ENCODE data around the gene ZNF710. TPM values are rescaled to one million over a fixed set of nuclear protein-coding genes. Genes with fewer than 3 reads are reported as not detected.

ZNF710 gene
- total RNA-seq, 2 experiments from 2014 or later = 13.8 to 19.0 TPM

DNA sequence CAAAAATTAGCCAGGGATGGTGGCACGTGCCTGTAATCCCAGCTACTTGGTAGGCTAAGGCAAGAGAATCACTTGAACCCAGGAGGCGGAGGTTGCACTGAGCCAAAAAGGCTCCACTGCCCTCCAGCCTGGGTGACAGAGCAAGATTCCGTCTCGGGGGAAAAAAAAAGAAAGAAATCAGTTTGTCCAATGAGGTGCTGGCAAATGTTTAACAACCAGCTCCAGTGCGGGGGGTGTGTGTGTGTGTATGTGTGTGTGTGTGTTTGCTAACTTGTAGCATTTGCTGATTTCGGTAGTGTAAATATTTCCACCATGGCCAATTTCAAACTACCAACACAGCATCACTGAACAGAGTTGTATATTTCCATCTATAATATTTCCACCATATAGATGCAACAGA is 124.9 kb downstream of the ZNF710 start:
- no peak for DNase-seq (ENCODE audit: low spot score)
- Histone ChIP-seq H3K9me2 (ENCODE audit: insufficient read depth, low read length) (no peaks in the 10 kb centered on the region), H3K4me3 (ENCODE audit: low read depth, low read length, poor library complexity, severe bottlenecking) (no peak overlapping the region), H4K20me1 (ENCODE audit: insufficient read depth, low read length) (no peaks in the 10 kb centered on the region), H3K79me2 (ENCODE audit: insufficient read depth, low read depth, low read length) (no peaks in the 10 kb centered on the region), H2AFZ (ENCODE audit: low read length) (no peak overlapping the region), H3K4me1 (ENCODE audit: insufficient read depth, low read length, poor library complexity, severe bottlenecking) (no peaks in the 10 kb centered on the region), H3K9me3 (ENCODE audit: low read length) (no peaks in the 10 kb centered on the region), H3K36me3 (ENCODE audit: insufficient read depth, low read length) (no peaks in the 10 kb centered on the region), H3K4me2 (ENCODE audit: low read length) (no peak overlapping the region), H3K27ac (ENCODE audit: low read depth, low read length, poor library complexity, severe bottlenecking) (no peak overlapping the region)
- ChIA-PET POLR2A (interaction anchor here (0.6 kb wide), 1 partner anchor 156 kb away, joined by 4 read pairs; no protein-coding TSS in a partner anchor), CTCF (ENCODE audit: unreplicated experiment) (no interaction called here)
- BruUV-seq (replicated peaks) = no TSS peak
- no peak for TF ChIP-seq EZH2phosphoT487 (IDR thresholded peaks at IDR 0.05; ENCODE audit: borderline replicate concordance, low read depth, low read length)
- TF ChIP-seq, protein P1, sequence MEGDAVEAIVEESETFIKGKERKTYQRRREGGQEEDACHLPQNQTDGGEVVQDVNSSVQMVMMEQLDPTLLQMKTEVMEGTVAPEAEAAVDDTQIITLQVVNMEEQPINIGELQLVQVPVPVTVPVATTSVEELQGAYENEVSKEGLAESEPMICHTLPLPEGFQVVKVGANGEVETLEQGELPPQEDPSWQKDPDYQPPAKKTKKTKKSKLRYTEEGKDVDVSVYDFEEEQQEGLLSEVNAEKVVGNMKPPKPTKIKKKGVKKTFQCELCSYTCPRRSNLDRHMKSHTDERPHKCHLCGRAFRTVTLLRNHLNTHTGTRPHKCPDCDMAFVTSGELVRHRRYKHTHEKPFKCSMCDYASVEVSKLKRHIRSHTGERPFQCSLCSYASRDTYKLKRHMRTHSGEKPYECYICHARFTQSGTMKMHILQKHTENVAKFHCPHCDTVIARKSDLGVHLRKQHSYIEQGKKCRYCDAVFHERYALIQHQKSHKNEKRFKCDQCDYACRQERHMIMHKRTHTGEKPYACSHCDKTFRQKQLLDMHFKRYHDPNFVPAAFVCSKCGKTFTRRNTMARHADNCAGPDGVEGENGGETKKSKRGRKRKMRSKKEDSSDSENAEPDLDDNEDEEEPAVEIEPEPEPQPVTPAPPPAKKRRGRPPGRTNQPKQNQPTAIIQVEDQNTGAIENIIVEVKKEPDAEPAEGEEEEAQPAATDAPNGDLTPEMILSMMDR (conservative IDR thresholded peaks at IDR 0.05; ENCODE audit: low read length) = no peak
- intact Hi-C loops (cut with micrococcal nuclease; ENCODE audit: unreplicated experiment) = no loop called here

DNA sequence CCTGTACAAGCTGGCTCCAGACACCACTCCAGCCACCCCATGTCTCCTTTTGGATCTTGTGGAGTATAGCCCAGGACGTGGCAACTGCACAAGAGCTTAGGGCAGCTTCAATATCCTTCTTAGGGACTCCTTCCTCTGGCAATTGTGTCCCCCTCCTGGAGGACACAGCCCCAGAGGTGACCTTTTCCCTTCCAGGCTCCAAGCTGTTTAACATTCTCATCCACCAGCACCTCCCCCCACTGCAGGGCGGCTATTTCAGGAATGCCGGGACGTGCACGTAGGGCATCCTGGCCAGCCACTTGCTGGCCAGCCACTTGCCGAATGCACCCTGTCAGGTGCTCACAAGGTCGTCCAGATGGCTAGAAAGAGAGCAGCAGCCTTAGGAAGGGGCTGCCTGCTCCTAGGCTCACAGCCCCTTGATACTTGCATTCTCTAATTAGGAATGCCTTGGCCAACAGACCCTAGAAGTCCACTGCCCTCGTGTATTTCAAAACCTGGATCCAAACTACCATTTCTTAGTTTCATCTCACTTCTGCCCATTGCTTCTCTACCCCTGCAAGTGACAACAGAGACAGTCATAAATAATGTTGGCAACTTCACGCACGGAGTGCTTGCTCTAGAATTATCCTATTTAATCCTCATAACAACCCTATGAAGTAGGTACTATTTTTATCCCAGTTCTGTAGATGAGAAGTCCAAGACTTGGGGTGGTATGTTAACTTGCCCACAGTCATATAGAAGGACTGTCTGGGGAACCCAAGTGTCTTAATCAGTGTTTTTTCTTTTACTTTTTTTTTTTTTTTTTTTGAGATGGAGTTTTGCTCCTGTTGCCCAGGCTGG is 125.7 kb downstream of the ZNF710 start:
- CTCF ChIA-PET (ENCODE audit: unreplicated experiment) = no interaction called here
- POLR2A ChIA-PET = interaction anchor here (0.6 kb wide), 2 partner anchors 142 to 227 kb away, joined by 3 to 5 read pairs; no protein-coding TSS in a partner anchor
- TF ChIP-seq EZH2phosphoT487 (IDR thresholded peaks at IDR 0.05; ENCODE audit: borderline replicate concordance, low read depth, low read length) = no peak
- TF ChIP-seq, protein P1 (conservative IDR thresholded peaks at IDR 0.05; ENCODE audit: low read length) = no peak
- Histone ChIP-seq H3K36me3 (ENCODE audit: insufficient read depth, low read length) (no peaks in the 10 kb centered on the region), H2AFZ (ENCODE audit: low read length) (no peak overlapping the region), H3K4me2 (ENCODE audit: low read length) (no peak overlapping the region), H3K4me1 (ENCODE audit: insufficient read depth, low read length, poor library complexity, severe bottlenecking) (peaks cover 8% of the 10 kb centered on the region), H3K27ac (ENCODE audit: low read depth, low read length, poor library complexity, severe bottlenecking) (no peak overlapping the region), H4K20me1 (ENCODE audit: insufficient read depth, low read length) (no peaks in the 10 kb centered on the region), H3K79me2 (ENCODE audit: insufficient read depth, low read depth, low read length) (no peaks in the 10 kb centered on the region), H3K9me2 (ENCODE audit: insufficient read depth, low read length) (no peaks in the 10 kb centered on the region), H3K9me3 (ENCODE audit: low read length) (no peaks in the 10 kb centered on the region), H3K4me3 (ENCODE audit: low read depth, low read length, poor library complexity, severe bottlenecking) (no peak overlapping the region)
- DNase-seq (ENCODE audit: low spot score) = no peak
- BruUV-seq (replicated peaks) = no TSS peak
- intact Hi-C loops (cut with micrococcal nuclease; ENCODE audit: unreplicated experiment) = no loop called here

DNA sequence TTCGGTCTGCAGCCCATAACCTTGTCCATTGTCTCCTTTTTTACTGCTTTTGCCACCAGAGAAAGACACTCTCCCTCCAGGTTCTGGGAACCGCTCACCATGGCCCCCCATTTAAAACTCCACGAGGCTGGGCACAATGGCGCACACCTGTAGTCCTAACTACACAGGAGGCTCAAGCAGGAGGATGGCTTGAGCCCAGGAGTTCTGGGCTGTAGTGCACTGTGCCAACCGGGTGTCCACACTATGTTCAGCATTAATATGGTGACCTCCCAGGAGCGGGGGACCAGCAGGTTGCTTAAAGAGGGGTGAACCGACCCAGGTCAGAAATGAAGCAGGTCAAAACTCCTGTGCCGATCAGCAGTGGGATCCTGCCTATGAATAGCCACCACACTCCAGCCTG is 129.2 kb downstream of the ZNF710 start:
- Histone ChIP-seq H4K20me1 (ENCODE audit: insufficient read depth, low read length) (no peaks in the 10 kb centered on the region), H3K27ac (ENCODE audit: low read depth, low read length, poor library complexity, severe bottlenecking) (no peak overlapping the region), H3K79me2 (ENCODE audit: insufficient read depth, low read depth, low read length) (no peaks in the 10 kb centered on the region), H3K9me3 (ENCODE audit: low read length) (no peaks in the 10 kb centered on the region), H2AFZ (ENCODE audit: low read length) (no peak overlapping the region), H3K4me1 (ENCODE audit: insufficient read depth, low read length, poor library complexity, severe bottlenecking) (peaks cover 11% of the 10 kb centered on the region), H3K36me3 (ENCODE audit: insufficient read depth, low read length) (no peaks in the 10 kb centered on the region), H3K9me2 (ENCODE audit: insufficient read depth, low read length) (no peaks in the 10 kb centered on the region), H3K4me3 (ENCODE audit: low read depth, low read length, poor library complexity, severe bottlenecking) (no peak overlapping the region), H3K4me2 (ENCODE audit: low read length) (no peak overlapping the region)
- POLR2A ChIA-PET = no interaction called here
- CTCF ChIA-PET (ENCODE audit: unreplicated experiment) = no interaction called here
- no peak for TF ChIP-seq EZH2phosphoT487 (IDR thresholded peaks at IDR 0.05; ENCODE audit: borderline replicate concordance, low read depth, low read length)
- TF ChIP-seq, protein P1 (conservative IDR thresholded peaks at IDR 0.05; ENCODE audit: low read length) = no peak
- BruUV-seq (replicated peaks) = no TSS peak
- no peak for DNase-seq (ENCODE audit: low spot score)
- intact Hi-C loops (cut with micrococcal nuclease; ENCODE audit: unreplicated experiment) = no loop called here

Measured in OCI-LY7 (cell line).